Measurements from ENCODE around the gene TACC2. TPM values are rescaled to one million over a fixed set of nuclear protein-coding genes. Genes with fewer than 3 reads are reported as not detected.
A peak's percentile ranks its signal among the peaks of the same experiment; 100 is the strongest.
"Not testable (repeated sequence)": the region's sequence is repeated elsewhere in the genome, so short reads cannot be mapped to it uniquely, and the experiment has no call there.

The TACC2 gene
- total and polyA plus RNA-seq, 2 donors: 21.2 to 82.7 TPM

- Histone ChIP-seq H3K4me3 (ENCODE audit: low read depth, low read length) (no peak overlapping the region), H3K27ac (ENCODE audit: low read depth) (no peak overlapping the region), H3K4me1 (ENCODE audit: insufficient read depth) (no peaks in the 10 kb centered on the region), H3K36me3 (ENCODE audit: insufficient read depth) (peaks cover 2% of the 10 kb centered on the region)
- WGBS: 69% methylated on average over 3 of the region's 3 CpGs
- no peak for DNase-seq (ENCODE audit: extremely low spot score)
Observed at GRCh38 chr10:121965996-121966395, 23.0 kb upstream of the TACC2 start.

- not testable (repeated sequence) for H3K27ac ChIP-seq (ENCODE audit: low read depth); DNase-seq (ENCODE audit: extremely low spot score); H3K4me3 ChIP-seq (ENCODE audit: low read depth, low read length); H3K4me1 ChIP-seq (ENCODE audit: insufficient read depth); H3K36me3 ChIP-seq (ENCODE audit: insufficient read depth)
- 91% methylated on average over 8 of the region's 8 CpGs for WGBS
Observed at GRCh38 chr10:121969086-121969485, 19.9 kb upstream of the TACC2 start.

- H3K27ac ChIP-seq (ENCODE audit: low read depth): no peak overlapping the region
- 8% methylated on average over 21 of the region's 21 CpGs for WGBS
- no peak for DNase-seq (ENCODE audit: extremely low spot score)
- peaks cover 3% of the 10 kb centered on the region for H3K4me1 ChIP-seq (ENCODE audit: insufficient read depth)
- H3K4me3 ChIP-seq (ENCODE audit: low read depth, low read length): peak overlapping the region; percentile 85
- H3K36me3 ChIP-seq (ENCODE audit: insufficient read depth): no peaks in the 10 kb centered on the region
Observed at GRCh38 chr10:121974019-121974534, 14.9 kb upstream of the TACC2 start.

GRCh38 chr10:121974535-121975294, 14.2 kb upstream of the TACC2 start, which contains the start of gene NSMCE4A:
NSMCE4A (minus strand) TSS chr10:121975217; CDS start chr10:121975165, 52 bp downstream.
- Histone ChIP-seq H3K36me3 (ENCODE audit: insufficient read depth) (no peaks in the 10 kb centered on the region), H3K4me3 (ENCODE audit: low read depth, low read length) (peak within 1 kb of the TSS; percentile 85), H3K4me1 (ENCODE audit: insufficient read depth) (peaks cover 3% of the 10 kb centered on the region), H3K27ac (ENCODE audit: low read depth) (peak within 1 kb of the TSS; percentile 94)
- peak; percentile 17 for DNase-seq (ENCODE audit: extremely low spot score)
- under 1% methylated on average over 101 of the region's 101 CpGs for WGBS

GRCh38 chr10:121975295-121976086, 13.5 kb upstream of the TACC2 start:
- peaks cover 3% of the 10 kb centered on the region for H3K4me1 ChIP-seq (ENCODE audit: insufficient read depth)
- H3K4me3 ChIP-seq (ENCODE audit: low read depth, low read length): peak overlapping the region; percentile 85
- no peaks in the 10 kb centered on the region for H3K36me3 ChIP-seq (ENCODE audit: insufficient read depth)
- no peak for DNase-seq (ENCODE audit: extremely low spot score)
- 41% methylated on average over 21 of the region's 21 CpGs for WGBS
- peak overlapping the region; percentile 94 for H3K27ac ChIP-seq (ENCODE audit: low read depth)

- Histone ChIP-seq H3K27ac (ENCODE audit: low read depth) (no peak overlapping the region), H3K36me3 (ENCODE audit: insufficient read depth) (no peaks in the 10 kb centered on the region), H3K4me1 (ENCODE audit: insufficient read depth) (peaks cover 3% of the 10 kb centered on the region), H3K4me3 (ENCODE audit: low read depth, low read length) (no peak overlapping the region)
- no peak for DNase-seq (ENCODE audit: extremely low spot score)
- 90% methylated on average over 6 of the region's 6 CpGs for WGBS
Observed at GRCh38 chr10:121976607-121977006, 12.4 kb upstream of the TACC2 start.

GRCh38 chr10:121978511-121978910, 10.5 kb upstream of the TACC2 start:
- H3K4me1 ChIP-seq (ENCODE audit: insufficient read depth): no peaks in the 10 kb centered on the region
- no peak for DNase-seq (ENCODE audit: extremely low spot score)
- no peak overlapping the region for H3K27ac ChIP-seq (ENCODE audit: low read depth)
- no peaks in the 10 kb centered on the region for H3K36me3 ChIP-seq (ENCODE audit: insufficient read depth)
- 97% methylated on average over 26 of the region's 26 CpGs for WGBS
- no peak overlapping the region for H3K4me3 ChIP-seq (ENCODE audit: low read depth, low read length)

- H3K4me3 ChIP-seq (ENCODE audit: low read depth, low read length): no peak overlapping the region
- no peak overlapping the region for H3K27ac ChIP-seq (ENCODE audit: low read depth)
- no peaks in the 10 kb centered on the region for H3K4me1 ChIP-seq (ENCODE audit: insufficient read depth)
- no peaks in the 10 kb centered on the region for H3K36me3 ChIP-seq (ENCODE audit: insufficient read depth)
- DNase-seq (ENCODE audit: extremely low spot score): no peak
- WGBS: 87% methylated on average over 2 of the region's 2 CpGs
Observed at GRCh38 chr10:121981346-121981745, 7.6 kb upstream of the TACC2 start.

- no peaks in the 10 kb centered on the region for H3K36me3 ChIP-seq (ENCODE audit: insufficient read depth)
- H3K4me3 ChIP-seq (ENCODE audit: low read depth, low read length): no peak overlapping the region
- 90% methylated on average over 5 of the region's 5 CpGs for WGBS
- no peak for DNase-seq (ENCODE audit: extremely low spot score)
- no peaks in the 10 kb centered on the region for H3K4me1 ChIP-seq (ENCODE audit: insufficient read depth)
- H3K27ac ChIP-seq (ENCODE audit: low read depth): no peak overlapping the region
Observed at GRCh38 chr10:121983852-121984251, 5.1 kb upstream of the TACC2 start.

GRCh38 chr10:121984463-121984862, 4.5 kb upstream of the TACC2 start:
- 84% methylated on average over 2 of the region's 2 CpGs for WGBS
- no peaks in the 10 kb centered on the region for H3K4me1 ChIP-seq (ENCODE audit: insufficient read depth)
- no peak for DNase-seq (ENCODE audit: extremely low spot score)
- H3K27ac ChIP-seq (ENCODE audit: low read depth): no peak overlapping the region
- H3K36me3 ChIP-seq (ENCODE audit: insufficient read depth): no peaks in the 10 kb centered on the region
- no peak overlapping the region for H3K4me3 ChIP-seq (ENCODE audit: low read depth, low read length)

GRCh38 chr10:121990015-121990677, 1.2 kb downstream of the TACC2 start:
- DNase-seq (ENCODE audit: extremely low spot score): no peak
- Histone ChIP-seq H3K4me1 (ENCODE audit: insufficient read depth) (no peaks in the 10 kb centered on the region), H3K36me3 (ENCODE audit: insufficient read depth) (no peaks in the 10 kb centered on the region), H3K4me3 (ENCODE audit: low read depth, low read length) (no peak overlapping the region), H3K27ac (ENCODE audit: low read depth) (no peak overlapping the region)
- 81% methylated on average over 9 of the region's 9 CpGs for WGBS

GRCh38 chr10:121991727-121992126, 2.8 kb downstream of the TACC2 start:
- H3K27ac ChIP-seq (ENCODE audit: low read depth); H3K4me1 ChIP-seq (ENCODE audit: insufficient read depth); H3K36me3 ChIP-seq (ENCODE audit: insufficient read depth); DNase-seq (ENCODE audit: extremely low spot score); H3K4me3 ChIP-seq (ENCODE audit: low read depth, low read length): not testable (repeated sequence)
- WGBS: 75% methylated on average over 4 of the region's 4 CpGs

GRCh38 chr10:121994429-121994941, 5.5 kb downstream of the TACC2 start:
- H3K4me3 ChIP-seq (ENCODE audit: low read depth, low read length): no peak overlapping the region
- peak; percentile 69 for DNase-seq (ENCODE audit: extremely low spot score)
- 14% methylated on average over 10 of the region's 10 CpGs for WGBS
- no peaks in the 10 kb centered on the region for H3K4me1 ChIP-seq (ENCODE audit: insufficient read depth)
- H3K27ac ChIP-seq (ENCODE audit: low read depth): peak overlapping the region; percentile 62
- no peaks in the 10 kb centered on the region for H3K36me3 ChIP-seq (ENCODE audit: insufficient read depth)
